Endothelial cell of umbilical vein (primary cell): Measurements from ENCODE around the gene BTBD19.

Experiments
- CTCF ChIP-seq, 2 donors: IDR thresholded peaks; 1 replicate in 1 of 2; 2 replicates in 1 of 2; pipeline ENCODE4 v1.5.1; 2011; ENCODE audit warnings: low read length in 2 of 2, mild to moderate bottlenecking in 2 of 2, moderate library complexity in 2 of 2, control low read depth in 1 of 2, inconsistent platforms in 1 of 2, low read depth in 1 of 2; ENCODE audit not compliant: insufficient read depth in 1 of 2; ENCODE audit errors: extremely low read depth in 1 of 2
- EZH2 ChIP-seq: IDR thresholded peaks from 2 replicates; pipeline ENCODE4 v1.6.1; 2012; ENCODE audit warnings: borderline replicate concordance, low read depth, mild to moderate bottlenecking, moderate library complexity, low read length, inconsistent platforms; ENCODE audit not compliant: severe bottlenecking
- FOS ChIP-seq: IDR thresholded peaks from 2 replicates; pipeline ENCODE4 v1.6.1; 2011; ENCODE audit warnings: mild to moderate bottlenecking, low read length, moderate library complexity, borderline replicate concordance; ENCODE audit not compliant: insufficient read depth
- GATA2 ChIP-seq: IDR thresholded peaks from 2 replicates; pipeline ENCODE4 v1.7.0; 2011; ENCODE audit warnings: low read depth, mild to moderate bottlenecking, moderate library complexity, mixed read lengths, low read length; ENCODE audit not compliant: insufficient read length, insufficient read depth
- JUN ChIP-seq: IDR thresholded peaks from 2 replicates; pipeline ENCODE4 v1.6.1; 2011; ENCODE audit warnings: borderline replicate concordance, low read depth; ENCODE audit not compliant: insufficient read length, insufficient read depth
- MAX ChIP-seq: IDR thresholded peaks from 2 replicates; pipeline ENCODE4 v1.6.1; 2011; ENCODE audit not compliant: insufficient read depth, insufficient read length
- POLR2A ChIP-seq: IDR thresholded peaks from 2 replicates; pipeline ENCODE4 v1.6.1; 2012; ENCODE audit warnings: low read depth, mild to moderate bottlenecking, control low read depth, low read length
- POLR2AphosphoS5 ChIP-seq: IDR thresholded peaks from 2 replicates; pipeline ENCODE4 v1.6.1; 2012; ENCODE audit warnings: low read depth, mild to moderate bottlenecking, control low read depth, low read length, moderate library complexity; ENCODE audit not compliant: insufficient read depth

- TF ChIP-seq POLR2A (no peak), CTCF (IDR thresholded peaks at IDR 0.05; ENCODE audit: extremely low read depth in 1 of 2, insufficient read depth in 1 of 2, low read depth in 1 of 2, low read length in 2 of 2) (no peak), MAX (no peak), EZH2 (no peak), POLR2AphosphoS5 (no peak), FOS (no peak), GATA2 (no peak), JUN (no peak)
Observed at GRCh38 chr1:44790968-44791801, 17.1 kb upstream of the BTBD19 start.
